Ectodermal cell (in vitro differentiated cells): ENCODE results near the gene NFAT5.

Experiments used
- H3K27ac ChIP-seq: 2 replicates; pipeline ENCODE4 v1.7.0; 2013; ENCODE audit warnings: mild to moderate bottlenecking, low read depth, low read length; ENCODE audit not compliant: insufficient read depth, poor library complexity, severe bottlenecking
- H3K27me3 ChIP-seq: 2 replicates; pipeline ENCODE4 v1.7.0; 2013; ENCODE audit warnings: mild to moderate bottlenecking, low read length; ENCODE audit not compliant: insufficient read depth, control insufficient read depth, poor library complexity, severe bottlenecking
- H3K36me3 ChIP-seq: one replicate; pipeline ENCODE4 v1.7.0; 2013; ENCODE audit warnings: low read length; ENCODE audit not compliant: control insufficient read depth, insufficient read depth
- H3K4me1 ChIP-seq: one replicate; pipeline ENCODE4 v1.7.0; 2013; ENCODE audit warnings: low read length; ENCODE audit not compliant: control insufficient read depth, insufficient read depth
- H3K4me3 ChIP-seq: 2 replicates; pipeline ENCODE4 v1.7.0; 2013; ENCODE audit warnings: low read depth, low read length, control low read depth; ENCODE audit not compliant: insufficient read depth
- H3K9me3 ChIP-seq: 2 replicates; pipeline ENCODE4 v1.7.0; 2013; ENCODE audit warnings: mild to moderate bottlenecking, low read length, moderate library complexity; ENCODE audit not compliant: control insufficient read depth
- WGBS, 2 experiments: methylation state at CpG; one replicate each; pipeline ENCODE4 v1.1.7; 2013; ENCODE audit warnings: missing lambda C conversion rate in 2 of 2; 5-methylcytosine and 5-hydroxymethylcytosine counted together

Gene NFAT5

DNA sequence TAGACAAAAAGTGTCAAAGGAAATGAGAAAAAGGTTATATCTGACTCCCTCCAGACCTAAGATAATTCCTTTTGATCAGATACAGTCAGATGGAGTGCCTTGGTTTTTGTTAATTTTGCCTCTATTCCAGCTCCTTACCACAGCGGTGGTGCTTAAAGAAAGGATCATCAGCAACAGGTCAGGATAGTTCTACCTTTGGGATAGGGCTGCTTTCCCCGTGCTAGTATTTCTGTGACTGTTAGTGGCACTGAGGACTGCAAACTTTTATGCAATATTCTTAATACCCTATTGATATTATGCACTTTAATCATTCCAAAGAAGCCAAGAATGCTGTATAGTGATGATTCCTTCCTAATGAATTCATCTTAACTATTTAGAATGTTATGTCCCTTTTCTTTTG lies 136.1 kb downstream of the NFAT5 start:
- no peak overlapping the region for H3K4me3 ChIP-seq
- H3K36me3 ChIP-seq = no peaks in the 10 kb centered on the region
- no peaks in the 10 kb centered on the region for H3K9me3 ChIP-seq
- no peak overlapping the region for H3K27ac ChIP-seq
- 95 to 96% methylated on average over 2 of the region's 2 CpGs for WGBS, 2 experiments
- H3K4me1 ChIP-seq = no peaks in the 10 kb centered on the region
- no peaks in the 10 kb centered on the region for H3K27me3 ChIP-seq

DNA sequence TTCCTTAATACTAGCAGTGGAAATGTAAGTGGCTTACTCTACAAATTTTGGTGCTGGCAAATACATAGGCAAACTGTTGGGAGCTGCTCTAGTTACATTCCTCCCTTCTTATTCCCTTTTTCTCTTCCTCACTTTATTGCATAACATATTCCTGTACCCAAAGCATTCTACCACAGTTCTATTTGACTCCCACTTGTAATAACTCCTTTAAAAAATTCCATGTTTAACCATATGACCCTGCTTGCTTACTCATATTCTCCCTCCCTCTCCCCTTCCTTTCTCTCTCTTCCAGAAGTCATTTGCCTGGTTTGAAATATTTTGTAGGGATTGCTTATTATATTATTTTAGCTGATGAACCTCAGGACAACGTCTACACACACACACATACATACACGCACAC lies 137.9 kb downstream of the NFAT5 start:
- no peak overlapping the region for H3K4me3 ChIP-seq
- no peaks in the 10 kb centered on the region for H3K9me3 ChIP-seq
- H3K36me3 ChIP-seq = no peaks in the 10 kb centered on the region
- no peak overlapping the region for H3K27ac ChIP-seq
- WGBS, 2 experiments = 82 to 100% methylated on average over 1 to 2 of the region's 2 CpGs
- no peaks in the 10 kb centered on the region for H3K4me1 ChIP-seq
- no peaks in the 10 kb centered on the region for H3K27me3 ChIP-seq

DNA sequence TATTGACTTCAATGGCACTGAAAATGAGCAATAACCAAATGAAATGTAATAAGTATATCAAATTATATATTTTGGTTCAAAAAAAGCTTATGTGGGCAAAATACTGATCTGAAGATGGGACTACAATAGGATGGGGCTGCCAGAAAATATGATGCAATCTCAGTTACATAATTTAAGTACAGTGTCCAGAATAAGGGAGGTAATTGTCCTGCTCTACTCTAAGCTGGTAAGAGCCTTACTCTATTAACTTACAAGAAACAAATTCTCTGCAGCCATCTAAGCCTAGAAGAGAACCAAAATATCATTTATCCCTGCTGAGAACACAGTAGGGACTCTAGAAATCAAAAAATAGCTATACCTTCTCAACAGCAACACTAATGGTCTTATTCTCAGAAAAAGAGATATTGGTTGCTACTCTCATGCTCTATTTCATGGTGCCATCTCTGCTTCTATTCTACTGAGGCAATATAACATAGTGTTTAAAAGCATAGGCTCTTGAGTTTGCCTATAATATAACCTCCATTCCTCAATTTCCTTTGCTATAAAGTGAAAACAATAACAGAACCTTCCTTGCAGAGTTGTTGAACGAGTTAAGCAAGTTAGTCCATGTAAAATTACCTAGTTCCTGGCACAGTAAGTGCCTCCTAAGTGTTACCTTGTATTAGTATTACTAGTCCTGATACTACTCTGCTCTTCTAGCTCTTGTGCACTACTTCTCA lies 140.6 kb downstream of the NFAT5 start:
- Histone ChIP-seq H3K36me3 (no peaks in the 10 kb centered on the region), H3K9me3 (no peaks in the 10 kb centered on the region), H3K27me3 (no peaks in the 10 kb centered on the region), H3K4me1 (no peaks in the 10 kb centered on the region), H3K27ac (no peak overlapping the region), H3K4me3 (no peak overlapping the region)
- WGBS, 2 experiments = 93 to 95% methylated on average over 1 of the region's 1 CpG

DNA sequence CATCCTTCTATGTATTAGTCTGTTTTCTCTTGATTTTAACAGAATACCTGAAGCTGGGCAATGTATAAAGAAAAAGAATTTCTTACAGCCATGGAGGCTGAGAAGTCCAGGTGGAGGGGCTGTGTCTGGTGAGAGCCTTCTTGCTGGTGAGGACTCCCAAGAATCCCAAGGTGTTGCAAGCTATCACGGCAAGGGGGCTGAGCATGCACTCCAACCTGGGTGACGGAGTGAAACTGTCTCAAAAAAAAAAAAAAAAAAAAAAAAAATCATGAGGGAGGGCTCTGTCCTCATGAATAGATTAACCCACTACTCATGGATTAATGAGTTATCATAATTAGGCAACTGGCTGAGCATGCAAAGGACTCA lies 141.2 kb downstream of the NFAT5 start:
- Histone ChIP-seq H3K36me3 (no peaks in the 10 kb centered on the region), H3K4me1 (no peaks in the 10 kb centered on the region), H3K4me3 (no peak overlapping the region), H3K27ac (no peak overlapping the region), H3K27me3 (no peaks in the 10 kb centered on the region), H3K9me3 (no peaks in the 10 kb centered on the region)
- WGBS, 2 experiments = 92% methylated on average over 2 of the region's 2 CpGs

DNA sequence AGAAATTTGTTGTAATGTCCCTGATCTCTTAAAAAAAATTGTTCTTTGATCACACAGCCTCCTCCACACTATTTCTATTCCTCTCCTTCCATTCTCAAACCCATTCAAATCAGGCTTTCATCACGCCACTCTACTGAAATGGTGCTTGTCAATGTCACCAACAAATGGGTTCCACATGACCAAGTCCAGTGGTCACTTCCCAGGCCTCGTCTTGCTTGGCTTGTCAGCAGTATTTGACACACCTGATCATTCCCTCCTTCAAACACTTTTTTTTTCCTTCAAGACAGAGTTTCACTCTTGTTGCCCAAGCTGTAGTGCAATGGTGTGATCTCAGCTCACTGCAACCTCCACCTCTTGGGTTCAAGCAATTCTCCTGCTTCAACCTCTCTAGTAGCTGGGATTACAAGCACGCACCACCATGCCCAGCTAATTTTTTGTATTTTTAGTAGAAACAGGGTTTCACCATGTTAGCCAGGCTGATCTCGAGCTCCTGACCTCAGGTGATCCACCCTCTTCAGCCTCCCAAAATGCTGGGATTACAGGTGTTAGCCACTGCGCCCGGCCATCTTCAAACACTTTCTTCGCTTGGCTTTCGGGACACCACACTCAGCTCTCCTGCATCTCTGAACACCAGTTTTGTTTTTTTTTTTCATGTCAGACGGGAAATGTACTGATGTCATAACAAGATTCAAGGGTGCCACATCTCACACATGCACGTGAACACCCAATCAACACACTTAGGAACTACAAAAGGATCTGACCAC lies 142.3 kb downstream of the NFAT5 start:
- H3K9me3 ChIP-seq = no peaks in the 10 kb centered on the region
- no peaks in the 10 kb centered on the region for H3K4me1 ChIP-seq
- H3K27ac ChIP-seq = no peak overlapping the region
- WGBS, 2 experiments = 93 to 95% methylated on average over 10 of the region's 10 CpGs
- H3K27me3 ChIP-seq = no peaks in the 10 kb centered on the region
- no peaks in the 10 kb centered on the region for H3K36me3 ChIP-seq
- H3K4me3 ChIP-seq = no peak overlapping the region

DNA sequence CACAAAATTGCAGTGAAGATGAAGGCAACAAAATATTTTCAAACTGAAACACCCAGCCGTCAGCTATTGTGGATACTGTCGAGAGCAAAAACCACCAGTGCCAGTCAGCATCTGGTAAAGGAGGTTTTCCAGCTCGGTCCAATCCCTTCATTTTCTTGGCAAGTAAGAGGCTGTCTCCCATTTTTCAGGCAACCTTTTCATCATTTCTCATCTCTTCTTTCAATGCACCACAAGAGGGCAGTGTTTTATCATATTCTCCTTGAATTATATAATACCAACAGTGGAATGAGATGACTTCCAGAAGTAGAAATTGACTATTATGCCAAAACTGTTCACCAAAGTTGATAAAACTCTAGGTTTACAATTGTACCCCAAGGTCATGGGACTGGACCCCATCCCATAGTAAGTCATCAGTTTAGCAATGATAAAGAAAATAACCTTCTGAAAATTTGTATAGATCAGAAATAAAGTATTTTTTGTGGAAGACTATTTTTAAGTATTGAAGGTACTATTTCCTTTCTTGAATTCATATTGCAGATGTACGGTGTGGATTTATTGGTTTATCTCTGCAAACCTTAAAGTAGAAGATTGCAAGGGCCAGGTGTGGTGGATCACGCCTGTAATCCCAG lies 143.8 kb downstream of the NFAT5 start:
- H3K27me3 ChIP-seq = no peaks in the 10 kb centered on the region
- no peak overlapping the region for H3K4me3 ChIP-seq
- WGBS, 2 experiments = 73 to 81% methylated on average over 5 of the region's 5 CpGs
- H3K27ac ChIP-seq = no peak overlapping the region
- H3K36me3 ChIP-seq = no peaks in the 10 kb centered on the region
- no peaks in the 10 kb centered on the region for H3K9me3 ChIP-seq
- H3K4me1 ChIP-seq = no peaks in the 10 kb centered on the region

DNA sequence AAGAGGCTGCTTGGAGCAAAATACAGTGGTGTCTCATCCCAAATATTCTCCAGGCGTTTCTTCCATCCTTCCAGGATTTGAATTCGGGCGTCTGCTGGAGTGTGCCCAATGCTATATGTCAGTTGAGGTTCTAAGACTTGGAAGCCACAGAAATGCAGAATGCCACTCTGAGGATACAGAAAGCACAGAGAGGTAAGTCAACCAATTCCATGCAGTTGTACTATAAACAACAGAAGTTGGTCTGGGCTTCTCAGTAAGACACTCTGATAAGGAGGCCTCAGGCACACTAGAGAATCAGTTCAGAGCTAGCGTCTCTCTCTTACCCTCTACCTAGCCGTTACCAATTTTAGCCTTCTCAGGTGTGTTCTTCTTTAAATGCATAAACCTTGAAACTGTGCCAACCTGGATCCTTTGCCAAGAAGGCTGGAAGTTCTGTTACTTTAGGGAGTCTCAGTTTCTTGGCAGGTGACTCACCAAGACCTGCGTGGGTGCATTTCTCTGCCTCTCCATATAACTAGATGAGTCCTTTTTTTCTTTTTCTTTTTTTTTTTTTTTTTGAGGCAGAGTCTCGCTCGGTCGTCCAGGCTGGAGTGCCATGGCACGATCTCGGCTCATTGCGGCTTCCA lies 145.5 kb downstream of the NFAT5 start:
- 93 to 95% methylated on average over 12 of the region's 12 CpGs for WGBS, 2 experiments
- Histone ChIP-seq H3K36me3 (no peaks in the 10 kb centered on the region), H3K4me1 (no peaks in the 10 kb centered on the region), H3K27me3 (no peaks in the 10 kb centered on the region), H3K27ac (no peak overlapping the region), H3K4me3 (no peak overlapping the region), H3K9me3 (no peaks in the 10 kb centered on the region)

DNA sequence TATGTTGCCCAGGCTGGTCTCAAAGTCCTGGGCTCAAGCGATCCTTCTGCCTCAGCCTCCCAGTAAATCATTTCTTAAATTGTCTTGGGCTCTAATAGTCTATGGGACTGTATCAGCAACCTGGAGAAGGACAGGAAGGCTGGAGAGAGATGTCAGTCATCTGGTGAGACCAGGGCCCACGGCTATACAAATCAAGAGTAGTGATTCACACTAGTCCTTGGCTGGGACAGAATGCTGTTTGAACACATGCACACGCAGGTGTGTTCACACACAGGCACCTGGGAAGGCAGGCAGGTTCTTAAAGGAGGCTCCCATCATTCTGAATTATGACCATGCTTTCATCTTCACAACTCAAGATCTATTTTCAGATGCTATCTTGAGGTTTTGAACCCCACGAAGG lies 146.5 kb downstream of the NFAT5 start:
- no peaks in the 10 kb centered on the region for H3K36me3 ChIP-seq
- H3K4me3 ChIP-seq = no peak overlapping the region
- H3K4me1 ChIP-seq = no peaks in the 10 kb centered on the region
- no peaks in the 10 kb centered on the region for H3K27me3 ChIP-seq
- no peaks in the 10 kb centered on the region for H3K9me3 ChIP-seq
- no peak overlapping the region for H3K27ac ChIP-seq
- 91 to 93% methylated on average over 4 of the region's 4 CpGs for WGBS, 2 experiments

DNA sequence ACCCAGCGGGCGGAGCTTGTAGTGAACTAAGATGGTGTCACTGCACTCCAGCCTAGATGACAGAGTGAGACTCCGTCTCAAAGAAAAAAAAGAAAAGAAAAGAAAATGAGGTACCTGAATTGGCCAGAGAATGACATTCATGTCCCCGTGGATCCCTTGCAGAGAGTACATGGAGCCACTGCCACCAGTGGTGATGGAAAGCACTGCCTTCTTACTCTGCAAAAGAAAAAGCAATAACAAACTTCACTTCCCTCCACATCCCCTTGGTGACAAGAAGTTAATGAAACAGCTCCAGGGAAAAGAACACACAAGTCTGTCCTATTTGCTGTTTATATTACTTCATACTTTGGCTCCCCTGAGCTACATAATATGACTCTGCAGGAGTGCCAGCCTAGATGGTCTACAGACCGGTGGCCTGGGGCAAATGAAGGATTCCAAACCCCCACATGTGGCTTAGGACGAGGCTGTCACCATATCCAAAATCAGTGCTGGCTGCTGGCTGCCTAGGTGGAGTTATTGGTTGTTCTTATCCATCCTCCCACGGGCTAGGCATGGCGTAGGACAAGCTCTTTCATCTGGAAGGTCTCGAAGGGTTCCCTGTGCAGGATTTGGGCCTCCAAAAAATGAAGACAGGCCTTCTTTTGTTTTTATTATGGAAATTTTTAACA lies 147.3 kb downstream of the NFAT5 start:
- no peaks in the 10 kb centered on the region for H3K36me3 ChIP-seq
- H3K4me1 ChIP-seq = no peaks in the 10 kb centered on the region
- no peak overlapping the region for H3K4me3 ChIP-seq
- no peaks in the 10 kb centered on the region for H3K27me3 ChIP-seq
- no peaks in the 10 kb centered on the region for H3K9me3 ChIP-seq
- WGBS, 2 experiments = 92 to 96% methylated on average over 9 of the region's 9 CpGs
- H3K27ac ChIP-seq = no peak overlapping the region

DNA sequence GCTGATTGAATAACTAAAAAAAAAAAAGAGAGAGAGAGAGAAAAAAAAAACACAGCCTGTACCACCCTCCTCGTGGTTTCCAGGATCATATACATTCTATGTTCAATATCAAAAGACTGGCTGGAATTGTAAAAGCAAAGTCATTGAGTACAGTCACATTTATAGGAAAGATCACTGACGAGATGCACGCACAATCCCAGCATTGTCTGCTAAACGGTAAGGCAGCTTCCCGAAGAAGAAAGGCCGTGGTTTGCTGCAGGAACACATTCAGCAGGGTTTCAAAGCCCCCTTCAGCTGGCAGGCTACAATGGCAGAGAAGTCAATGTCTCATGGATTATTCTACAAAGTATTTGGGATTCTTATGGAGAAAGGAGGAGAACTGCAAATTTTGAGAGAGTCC lies 151.3 kb downstream of the NFAT5 start:
- Histone ChIP-seq H3K27me3 (no peaks in the 10 kb centered on the region), H3K4me1 (no peaks in the 10 kb centered on the region), H3K9me3 (no peaks in the 10 kb centered on the region), H3K27ac (no peak overlapping the region), H3K4me3 (no peak overlapping the region), H3K36me3 (no peaks in the 10 kb centered on the region)
- WGBS, 2 experiments = 92 to 96% methylated on average over 5 to 6 of the region's 6 CpGs
